RPMI7951 (cell line): ENCODE measurements around the gene TMEM43. TPM values are rescaled to one million over a fixed set of nuclear protein-coding genes. Genes with fewer than 3 reads are reported as not detected.
A peak's percentile ranks its signal among the peaks of the same experiment; 100 is the strongest.
"Not testable (repeated sequence)": the region's sequence is repeated elsewhere in the genome, so short reads cannot be mapped to it uniquely, and the experiment has no call there.

Experiments
- DNase-seq: peaks from one replicate; pipeline ENCODE4 v3.0.0-alpha.2; 2012; ENCODE audit warnings: low read depth
- total RNA-seq: library from RNA; depleted of rRNA; stranded (reverse); fragments of >200 nt; shearing (Covaris generic); gene quantifications from 2 replicates; pipeline ENCODE4 v1.2.3, GENCODE V29; 2014; rRNA removed

Gene TMEM43, protein sequence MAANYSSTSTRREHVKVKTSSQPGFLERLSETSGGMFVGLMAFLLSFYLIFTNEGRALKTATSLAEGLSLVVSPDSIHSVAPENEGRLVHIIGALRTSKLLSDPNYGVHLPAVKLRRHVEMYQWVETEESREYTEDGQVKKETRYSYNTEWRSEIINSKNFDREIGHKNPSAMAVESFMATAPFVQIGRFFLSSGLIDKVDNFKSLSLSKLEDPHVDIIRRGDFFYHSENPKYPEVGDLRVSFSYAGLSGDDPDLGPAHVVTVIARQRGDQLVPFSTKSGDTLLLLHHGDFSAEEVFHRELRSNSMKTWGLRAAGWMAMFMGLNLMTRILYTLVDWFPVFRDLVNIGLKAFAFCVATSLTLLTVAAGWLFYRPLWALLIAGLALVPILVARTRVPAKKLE
- total RNA-seq: 104 and 114 TPM in 2 replicates

DNA sequence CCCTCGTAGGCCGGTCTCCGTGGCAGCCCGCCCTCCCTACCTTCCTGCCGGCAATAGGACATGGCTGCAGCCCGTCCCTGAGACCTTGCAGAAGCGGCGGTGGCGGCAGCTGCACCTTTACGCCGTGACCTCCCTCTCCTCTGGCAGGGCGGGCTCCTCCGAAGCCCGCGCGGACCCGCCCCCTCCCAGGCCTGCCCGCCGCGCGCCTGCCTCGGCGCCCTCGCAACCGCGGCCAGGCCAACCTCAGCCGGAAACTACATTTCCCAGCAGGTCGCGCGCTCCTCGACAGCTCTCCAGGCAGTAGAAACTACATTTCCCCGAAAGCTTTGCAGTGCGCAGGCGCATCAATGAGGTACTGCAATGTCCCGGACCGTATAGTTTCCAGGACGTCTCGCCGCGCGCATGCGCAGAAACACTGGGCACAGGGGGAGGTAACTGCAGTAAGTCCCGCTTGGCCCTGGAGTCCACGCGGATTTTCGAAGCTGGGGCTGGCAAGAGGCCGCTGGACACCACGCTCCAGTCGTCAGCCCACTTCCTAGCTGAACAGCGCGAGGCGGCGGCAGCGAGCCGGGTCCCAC is at the start of gene TMEM43, which contains the start of gene CHCHD4:
Gene TMEM43, plus strand, starts transcription at position 438 of the 578 bp plus-strand sequence. CDS start 142 bp downstream, outside the sequence.
Gene CHCHD4, minus strand, starts transcription at position 256 of the 578 bp plus-strand sequence. Its CDS starts 194 bp downstream, at position 62.
- DNase-seq: peak; percentile 99

DNA sequence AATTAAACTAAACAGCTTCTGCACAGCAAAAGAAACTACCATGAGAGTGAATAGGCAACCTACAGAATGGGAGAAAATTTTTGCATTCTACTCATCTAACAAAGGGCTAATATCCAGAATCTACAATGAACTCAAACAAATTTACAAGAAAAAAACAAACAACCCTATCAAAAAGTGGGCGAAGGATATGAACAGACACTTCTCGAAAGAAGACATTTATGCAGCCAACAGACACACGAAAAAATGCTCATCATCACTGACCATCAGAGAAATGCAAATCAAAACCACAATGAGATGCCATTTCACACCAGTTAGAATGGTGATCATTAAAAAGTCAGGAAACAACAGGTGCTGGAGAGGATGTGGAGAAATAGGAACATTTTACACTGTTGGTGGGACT is 49.6 kb upstream of the TMEM43 start:
- not testable (repeated sequence) for DNase-seq

DNA sequence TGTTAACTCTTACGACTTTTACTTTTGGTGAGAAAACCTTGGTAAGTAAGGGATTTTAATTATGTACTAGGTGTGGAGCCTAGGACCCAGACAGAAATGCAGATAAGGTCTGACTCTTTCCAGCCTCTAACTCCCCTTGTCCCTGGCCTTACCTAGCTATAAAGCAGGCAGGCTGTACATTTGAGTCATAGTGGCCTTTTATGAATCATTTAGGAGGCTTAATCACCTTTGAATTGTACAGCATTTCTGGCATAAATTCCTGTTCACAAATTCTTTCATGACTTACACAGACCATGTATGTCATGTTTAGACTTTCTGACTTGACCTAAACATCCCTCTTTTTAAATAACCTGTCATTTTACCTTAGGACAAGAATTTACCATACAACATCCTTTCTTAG is 47.5 kb upstream of the TMEM43 start:
- no peak for DNase-seq

DNA sequence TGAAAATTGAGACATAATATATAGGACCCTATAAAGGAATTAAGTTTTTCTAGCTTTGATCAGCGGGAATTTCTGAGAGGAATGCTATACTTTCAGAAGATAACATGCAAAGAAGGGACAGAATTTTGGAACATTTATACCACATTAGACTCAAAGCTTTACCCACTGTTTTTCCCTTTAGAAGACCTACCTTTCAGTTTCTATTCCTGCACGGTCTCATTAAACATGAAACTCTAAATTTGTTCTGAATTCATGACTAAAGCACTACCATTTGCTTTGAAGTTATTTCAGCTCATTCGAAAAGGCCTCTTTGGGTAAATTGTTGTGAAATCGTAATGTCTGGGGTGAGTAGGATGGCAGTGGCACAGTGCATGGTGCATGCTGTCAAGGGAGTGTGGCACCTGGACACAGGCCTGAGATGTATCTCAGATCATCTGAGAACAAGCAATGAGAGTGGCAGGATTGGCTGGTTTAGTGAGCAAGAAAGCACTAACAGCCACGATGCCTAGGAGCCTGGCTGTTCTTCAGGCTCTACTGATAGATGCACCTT is 42.7 kb upstream of the TMEM43 start:
- DNase-seq: no peak

DNA sequence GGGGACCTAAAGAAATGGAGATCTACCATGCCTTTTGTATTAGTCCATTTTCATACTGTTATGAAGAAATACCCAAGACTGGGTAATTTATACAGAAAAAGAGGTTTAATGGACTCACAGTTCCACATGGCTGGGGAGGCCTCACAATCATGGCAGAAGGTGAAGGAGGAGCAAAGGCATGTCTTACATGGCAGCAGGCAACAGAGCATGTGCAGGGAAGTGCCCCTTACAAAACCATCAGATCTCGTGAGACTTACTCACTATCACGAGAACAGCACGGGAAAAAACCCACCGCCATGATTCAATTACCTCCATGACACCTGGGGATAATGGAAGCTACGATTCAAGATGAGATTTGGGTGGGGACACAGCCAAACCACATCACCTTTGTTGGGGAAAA is 37.4 kb upstream of the TMEM43 start:
- not testable (repeated sequence) for DNase-seq

DNA sequence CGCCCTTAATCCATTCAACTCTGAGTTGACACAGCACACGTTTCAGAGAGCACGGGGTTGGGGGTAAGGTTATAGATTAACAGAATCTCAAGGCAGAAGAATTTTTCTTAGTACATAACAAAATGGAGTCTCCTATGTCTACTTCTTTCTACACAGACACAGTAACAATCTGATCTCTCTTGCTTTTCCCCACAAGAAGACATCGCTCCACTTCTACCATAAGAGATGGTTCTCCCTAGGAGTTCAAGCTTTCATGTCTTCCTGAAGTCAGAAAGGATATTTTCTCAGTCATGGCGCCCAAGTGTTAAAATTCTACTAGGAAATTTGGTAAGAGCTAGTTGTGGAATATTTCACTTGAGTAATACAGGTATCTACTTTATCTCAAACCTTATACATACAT is 32.9 kb upstream of the TMEM43 start:
- DNase-seq: not testable (repeated sequence)

DNA sequence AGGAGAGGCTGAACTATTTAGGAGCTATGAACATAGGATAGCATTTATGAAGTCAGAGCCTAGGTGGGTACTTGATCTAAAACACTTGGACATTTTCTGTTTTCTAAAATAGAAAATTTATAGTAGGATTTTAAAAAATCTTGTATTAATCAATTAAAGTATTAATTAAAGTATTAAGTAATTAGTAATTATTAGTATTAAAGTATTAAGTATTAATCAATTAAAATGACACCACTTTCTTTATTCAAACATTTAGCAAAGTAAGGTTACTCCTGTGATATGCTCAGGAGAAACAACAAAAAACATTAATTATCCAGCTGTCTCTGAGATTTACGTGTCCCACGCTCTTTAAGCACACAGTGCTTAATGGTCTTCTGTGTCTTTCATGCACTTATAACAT is 32.4 kb upstream of the TMEM43 start:
- no peak for DNase-seq

DNA sequence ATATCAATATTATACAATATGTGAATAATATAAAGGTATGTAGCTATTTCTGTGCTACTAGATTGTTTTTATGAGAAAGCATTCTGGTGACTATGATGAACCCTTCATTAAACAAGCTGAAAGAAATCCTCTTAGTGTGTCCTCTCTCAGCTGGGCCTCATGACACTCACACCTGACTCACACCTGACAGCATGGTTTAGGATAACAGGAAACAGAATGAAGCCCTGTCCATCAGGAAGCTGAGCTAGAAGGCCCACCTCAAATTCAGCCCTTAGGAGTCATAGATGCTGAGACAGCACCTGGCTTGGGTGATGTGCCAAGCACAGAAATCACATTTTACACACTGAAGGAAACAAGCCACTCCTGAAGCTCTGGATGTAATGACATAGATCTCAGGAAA is 31.0 kb upstream of the TMEM43 start:
- DNase-seq: no peak

DNA sequence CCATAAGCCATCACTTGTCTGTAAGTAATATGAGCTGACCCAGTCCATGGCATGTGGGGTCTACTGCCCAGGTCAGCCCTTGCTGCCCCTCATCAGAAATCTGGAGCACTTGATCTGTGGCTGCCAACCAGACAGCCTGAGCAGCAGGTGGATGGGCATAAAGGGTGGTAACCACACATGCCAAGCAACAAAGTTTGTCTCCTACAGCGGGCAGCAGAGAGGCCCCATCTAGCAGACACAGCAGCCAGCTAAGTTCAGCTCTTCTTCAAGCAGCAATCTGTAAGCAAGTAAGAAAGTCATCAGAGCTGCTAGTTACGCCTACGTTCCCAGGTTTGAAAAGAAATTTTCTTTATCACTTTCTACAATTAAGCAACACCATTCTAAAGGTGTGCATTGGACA is 28.1 kb upstream of the TMEM43 start:
- no peak for DNase-seq

DNA sequence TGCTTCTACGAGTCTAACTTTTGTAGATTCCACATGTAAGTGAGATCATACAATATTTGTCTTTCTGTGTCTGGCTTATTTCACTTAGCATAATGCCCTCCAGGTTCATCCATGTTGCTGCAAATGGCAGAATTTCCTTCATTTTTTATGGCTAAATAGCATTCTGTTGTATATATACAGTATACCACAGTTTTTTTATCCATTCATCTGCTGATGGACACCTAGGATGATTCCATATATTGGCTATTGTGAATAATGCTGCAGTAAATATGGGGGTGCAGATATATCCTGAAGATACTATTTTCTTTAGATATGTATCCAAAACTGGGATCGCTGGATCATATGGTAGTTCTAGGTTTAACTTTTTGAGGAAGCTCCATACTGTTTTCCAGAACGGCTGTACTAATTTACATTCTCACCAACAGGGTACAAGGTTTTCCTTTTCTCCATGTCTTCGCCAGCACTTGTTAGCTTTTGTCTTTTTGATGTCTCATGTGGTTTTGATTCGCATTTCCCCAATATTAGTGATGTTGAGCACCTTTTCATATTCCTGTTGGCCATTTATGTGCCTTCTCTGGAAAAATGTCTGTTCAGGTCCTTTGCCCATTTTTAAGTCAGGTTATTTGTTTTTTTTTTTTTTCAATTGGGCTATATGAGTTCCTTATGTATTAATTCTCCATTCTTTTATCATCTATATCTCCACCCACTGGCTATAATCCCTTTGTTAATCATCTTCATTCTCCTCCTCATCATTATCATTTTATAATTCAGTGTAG is 27.0 kb upstream of the TMEM43 start:
- DNase-seq: no peak

DNA sequence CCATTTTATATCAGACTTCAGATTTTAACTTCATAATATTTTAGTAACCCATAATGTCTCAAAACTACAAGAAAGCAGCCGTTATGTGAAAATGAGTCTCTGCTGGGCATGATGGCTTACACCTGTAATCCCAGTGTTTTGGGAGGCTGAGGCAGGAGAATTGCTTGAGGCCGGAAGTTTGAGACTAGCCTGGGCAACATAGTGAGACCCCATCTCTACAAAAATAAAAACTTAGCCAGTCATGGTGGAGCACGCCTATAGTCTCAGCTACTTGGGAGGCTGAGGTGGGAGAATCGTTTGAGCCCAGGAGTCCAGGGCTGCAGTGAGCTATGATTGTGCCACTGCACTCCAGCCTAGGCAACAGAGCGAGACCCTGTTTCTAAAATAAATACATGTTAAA is 15.0 kb upstream of the TMEM43 start:
- not testable (repeated sequence) for DNase-seq

DNA sequence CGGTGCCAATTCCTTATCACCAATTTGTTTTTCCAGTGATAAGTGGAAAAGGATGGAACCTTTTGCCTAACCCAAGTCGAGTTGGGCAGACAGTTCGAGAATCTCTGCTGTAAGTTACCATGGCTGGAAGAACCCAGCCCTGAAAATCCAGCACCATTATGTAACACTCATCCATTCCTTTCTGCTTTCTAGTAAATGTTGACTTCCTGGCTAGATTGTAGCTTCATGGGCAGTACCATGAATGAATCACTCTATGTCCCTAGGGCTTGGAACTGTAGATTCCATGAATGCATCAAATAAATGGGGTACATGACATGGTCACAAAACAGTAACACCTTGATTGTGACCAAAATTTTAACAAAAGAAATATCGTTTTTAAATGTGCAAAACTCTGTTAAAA is 14.2 kb upstream of the TMEM43 start:
- DNase-seq: no peak

DNA sequence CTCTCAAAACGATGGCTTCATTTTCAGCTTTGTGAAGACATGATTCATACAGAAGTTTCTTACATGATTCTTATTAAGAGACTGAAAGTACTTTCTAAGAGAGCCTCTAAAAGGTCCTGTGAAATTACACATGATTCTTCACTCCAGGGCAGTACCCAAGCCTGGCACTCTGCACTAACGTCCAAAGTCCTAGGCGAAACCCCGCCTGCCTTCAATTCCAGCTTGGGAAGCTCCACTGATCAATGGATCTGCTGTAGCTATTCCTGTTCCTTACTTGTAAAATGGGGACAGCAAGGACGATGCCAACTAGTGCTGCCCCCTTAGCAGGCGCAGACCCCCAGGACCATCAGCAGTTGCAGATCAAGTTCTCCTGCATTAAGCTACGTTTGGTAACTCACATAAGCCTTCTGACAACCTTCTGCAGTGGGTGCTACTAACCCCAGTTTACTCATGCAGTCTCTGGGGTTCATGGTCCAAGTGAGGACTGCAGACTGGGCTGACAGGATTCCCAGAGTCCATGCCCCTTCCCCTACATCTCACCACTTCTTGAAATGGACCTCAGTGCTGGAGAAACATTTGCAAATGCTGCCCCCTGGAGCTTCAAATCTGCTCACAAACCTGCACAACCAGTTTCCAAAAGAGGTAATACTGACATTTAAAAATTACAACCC is 10.8 kb upstream of the TMEM43 start:
- DNase-seq: no peak

DNA sequence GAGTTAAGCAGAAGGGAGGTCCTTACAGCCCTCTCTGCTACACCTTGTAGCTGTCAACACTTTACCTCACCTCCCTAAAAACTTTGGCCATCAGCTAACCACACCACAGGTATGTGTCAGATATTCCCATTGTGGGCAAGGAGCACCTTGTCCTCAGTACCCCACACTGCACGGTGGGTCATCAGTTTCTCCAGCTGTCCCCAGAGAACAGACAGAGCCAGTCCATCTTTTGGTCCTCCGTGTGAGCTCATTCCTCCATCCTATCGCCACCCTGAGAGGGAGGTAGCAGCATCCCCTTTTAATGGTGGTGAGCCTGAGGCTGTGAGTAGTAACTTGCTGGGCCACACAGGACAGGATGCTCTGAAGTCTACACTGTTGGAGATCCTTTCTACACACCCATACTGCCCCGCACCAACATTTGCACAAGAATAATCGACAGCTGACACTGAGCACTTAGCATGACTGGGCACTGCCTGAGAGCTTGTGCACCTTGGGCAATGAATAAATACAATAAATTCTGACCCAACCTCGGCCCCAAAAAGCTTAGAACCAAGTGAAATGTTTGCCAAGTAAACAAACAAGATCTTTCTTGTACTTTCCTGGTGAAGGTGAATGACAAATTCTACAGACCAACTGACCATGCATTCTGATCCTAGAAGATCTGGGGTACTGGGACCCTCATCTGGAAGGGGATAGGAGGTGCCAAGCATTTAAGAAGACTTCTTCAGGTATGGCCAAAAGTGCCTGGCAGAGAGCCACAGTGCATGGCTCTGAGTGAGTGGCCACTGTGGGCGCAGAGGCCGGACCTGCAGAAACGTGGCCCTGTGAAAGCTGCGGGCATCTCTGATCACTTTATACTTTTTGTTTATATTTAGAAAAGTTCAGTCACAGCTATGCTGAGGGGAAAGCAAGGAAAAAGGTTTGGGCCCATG is 7.1 kb upstream of the TMEM43 start:
- DNase-seq: no peak

DNA sequence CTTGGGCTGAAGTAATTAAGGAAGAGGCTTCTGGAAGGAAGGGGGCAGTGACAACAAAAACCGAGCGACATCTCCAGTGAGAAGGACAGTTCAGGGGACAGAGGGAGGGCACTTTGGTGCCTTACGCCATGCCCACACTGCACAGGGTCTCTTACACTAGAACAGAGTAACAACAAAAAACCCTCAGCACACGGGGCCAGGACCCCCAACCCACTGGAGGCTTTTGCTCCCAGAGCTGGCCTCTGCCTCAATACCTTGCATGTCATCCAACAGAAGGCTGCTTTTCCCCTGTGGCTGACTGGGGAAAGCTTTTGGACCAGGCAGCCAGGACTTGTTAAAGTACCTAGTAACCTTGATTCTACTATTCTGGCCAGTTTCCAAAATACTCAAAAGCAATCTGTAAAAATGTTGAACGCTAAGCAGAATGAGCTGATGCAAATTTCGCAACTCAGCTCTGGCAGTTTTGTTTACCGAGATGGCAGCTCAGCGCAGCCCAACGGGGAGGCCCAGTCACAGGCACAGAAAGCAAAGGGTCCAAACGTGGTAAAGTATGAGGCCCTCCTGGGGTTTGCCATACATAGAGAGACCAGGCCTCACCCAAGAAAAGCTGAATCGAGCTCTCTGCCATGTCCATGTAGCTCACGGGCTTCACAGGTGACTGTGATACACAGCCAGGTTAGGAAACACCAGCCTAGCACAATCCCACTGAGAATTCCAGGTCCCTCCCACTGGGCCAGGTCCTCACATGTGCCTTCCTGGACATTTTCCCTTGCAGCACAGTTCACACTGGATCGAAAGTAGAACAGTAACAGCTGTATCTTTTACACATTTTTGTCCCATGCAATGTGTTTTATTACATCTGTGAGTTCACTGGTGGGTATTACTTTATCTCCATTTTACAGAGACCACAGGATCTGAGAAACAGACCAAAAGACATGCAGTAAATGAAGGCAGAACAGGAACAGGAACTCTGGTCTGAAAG is 6.2 kb upstream of the TMEM43 start:
- DNase-seq: no peak

DNA sequence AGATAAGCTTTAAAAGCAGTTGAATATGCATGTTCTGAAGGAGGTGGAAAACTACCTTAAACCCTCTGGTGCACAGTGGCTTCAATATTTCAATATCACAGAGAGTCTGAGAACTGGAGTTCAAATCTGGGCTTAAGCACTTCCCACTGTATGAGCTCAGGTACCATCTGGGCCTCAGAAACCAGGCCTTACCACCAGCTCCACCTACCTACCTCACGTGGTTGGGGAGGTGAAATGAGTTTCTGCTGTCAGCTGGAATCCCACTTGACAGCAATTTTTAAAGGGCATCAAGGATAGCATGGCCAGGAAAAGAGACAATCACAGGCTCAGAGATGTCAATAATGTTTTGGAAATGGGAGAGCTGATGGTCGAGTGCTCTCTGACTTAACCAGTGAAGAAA is 5.2 kb upstream of the TMEM43 start:
- DNase-seq: no peak

DNA sequence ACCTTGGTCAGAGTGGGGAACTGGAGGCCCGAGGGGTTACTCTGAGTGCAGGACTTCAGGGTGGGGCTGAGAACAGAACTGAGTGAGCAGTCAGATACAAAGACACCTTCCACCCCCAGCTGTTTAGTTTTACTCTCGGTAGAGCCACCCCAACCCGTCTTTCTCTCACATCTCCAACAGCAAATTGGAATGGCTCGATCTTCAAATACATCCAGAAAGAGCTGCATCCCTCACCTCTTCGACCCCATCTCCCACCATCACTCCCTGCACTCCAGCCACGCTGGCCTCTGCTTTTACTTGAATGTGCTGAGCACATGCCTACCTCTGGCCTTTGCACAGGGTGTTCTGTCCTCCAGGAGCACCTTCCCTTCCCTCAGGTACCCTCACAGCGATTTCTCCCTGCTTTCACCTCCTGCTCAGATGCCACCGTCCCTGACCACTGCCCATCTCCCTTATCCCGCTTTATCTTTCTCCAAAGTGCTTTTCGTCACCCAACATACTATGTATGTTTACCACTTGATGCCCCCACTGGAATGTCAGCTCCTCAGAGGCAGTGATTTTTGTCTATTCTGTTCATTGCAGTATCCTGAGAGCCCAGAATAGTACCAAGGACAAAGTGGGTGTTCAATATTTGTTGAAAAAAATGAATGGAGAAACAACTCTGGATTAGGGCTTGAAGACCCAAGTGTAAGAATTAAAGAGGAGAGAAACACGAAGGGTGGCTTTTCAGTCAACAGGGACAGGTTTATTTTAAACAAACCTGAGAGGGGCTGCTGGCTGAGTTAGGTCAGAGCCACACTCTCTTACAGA is 4.5 kb upstream of the TMEM43 start:
- no peak for DNase-seq

DNA sequence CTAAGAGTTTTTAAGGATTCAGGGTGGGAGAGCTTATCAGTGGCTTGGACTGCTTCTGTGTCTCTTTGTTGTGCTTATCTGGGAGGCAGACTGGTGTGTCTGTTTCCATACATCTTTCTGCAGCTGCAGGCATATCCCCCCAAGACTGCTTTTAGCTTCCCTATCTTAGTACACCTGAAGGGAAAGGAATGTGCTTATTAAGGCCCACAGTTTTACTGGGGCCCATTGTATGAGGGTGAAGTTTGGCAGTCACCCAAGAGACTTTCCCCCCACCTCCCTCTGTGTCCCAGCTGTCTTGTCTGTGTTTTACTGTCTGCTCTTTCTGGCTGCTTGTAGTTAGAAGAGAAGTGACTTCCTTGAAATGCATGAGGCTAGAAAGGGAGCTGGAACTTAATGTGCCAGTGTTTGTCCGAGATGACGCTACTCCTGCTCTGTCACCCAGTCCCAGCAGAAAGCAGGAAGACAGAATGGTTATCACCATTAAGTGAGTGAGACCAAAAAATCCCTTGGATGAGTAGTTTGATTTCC is 3.9 kb upstream of the TMEM43 start:
- not testable (repeated sequence) for DNase-seq
